Stimulated activated CD8-positive, alpha-beta memory T cell treated with anti-CD3 and anti-CD28 coated beads, Interleukin-4, amount 100 ng/mL, for 24 hours (primary cell): Measurements from ENCODE around the gene APBA2.

Experiments used
- DNase-seq: peaks from one replicate; pipeline ENCODE4 v3.0.0-alpha.2; 2020; ENCODE audit warnings: low read depth

Gene APBA2

GRCh38 chr15:29103824-29104565 is 218.2 kb downstream of the APBA2 start:
- DNase-seq, result peak; percentile 38

GRCh38 chr15:29104566-29104880 is 218.7 kb downstream of the APBA2 start:
- DNase-seq, result no peak

DNA sequence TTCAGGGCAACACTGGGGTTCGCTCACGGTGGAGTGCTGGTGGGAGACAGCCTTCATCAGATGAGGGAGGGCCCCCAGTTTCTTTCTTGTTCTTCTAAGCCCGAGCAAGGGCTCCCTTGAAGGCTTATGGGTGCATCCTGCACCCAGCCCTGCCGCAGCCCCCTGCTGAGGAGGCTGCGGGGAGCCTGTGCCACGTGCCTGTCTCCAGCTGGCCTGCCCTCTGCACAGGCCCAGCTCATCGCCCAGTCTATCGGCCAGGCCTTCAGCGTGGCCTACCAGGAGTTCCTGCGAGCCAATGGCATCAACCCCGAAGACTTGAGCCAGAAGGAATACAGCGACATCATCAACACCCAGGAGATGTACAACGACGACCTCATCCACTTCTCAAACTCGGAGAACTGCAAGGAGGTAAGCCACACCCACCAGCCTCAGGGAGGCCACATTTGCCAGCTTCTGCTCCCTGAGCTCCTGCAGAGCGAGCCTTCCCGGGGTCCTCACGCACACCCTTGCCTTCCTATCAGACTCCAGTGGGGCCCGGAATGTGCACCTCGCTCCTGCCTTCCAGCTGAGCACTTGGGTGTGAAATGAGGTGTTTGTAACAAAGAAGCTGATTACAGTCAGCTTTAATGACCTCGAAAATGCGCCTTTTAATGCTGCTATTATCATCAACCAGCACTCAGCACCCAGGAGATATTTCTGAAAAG is 219.5 kb downstream of the APBA2 start:
- DNase-seq, result no peak

- no peak for DNase-seq
Measured at GRCh38 chr15:29106116-29106515, 220.3 kb downstream of the APBA2 start.

- no peak for DNase-seq
Measured at GRCh38 chr15:29106551-29107290, 220.9 kb downstream of the APBA2 start.

GRCh38 chr15:29107291-29107890 is 221.6 kb downstream of the APBA2 start:
- DNase-seq, result no peak

- no peak for DNase-seq
Measured at GRCh38 chr15:29107971-29108645, 222.3 kb downstream of the APBA2 start.

- no peak for DNase-seq
Measured at GRCh38 chr15:29109762-29110161, 224.0 kb downstream of the APBA2 start.

DNA sequence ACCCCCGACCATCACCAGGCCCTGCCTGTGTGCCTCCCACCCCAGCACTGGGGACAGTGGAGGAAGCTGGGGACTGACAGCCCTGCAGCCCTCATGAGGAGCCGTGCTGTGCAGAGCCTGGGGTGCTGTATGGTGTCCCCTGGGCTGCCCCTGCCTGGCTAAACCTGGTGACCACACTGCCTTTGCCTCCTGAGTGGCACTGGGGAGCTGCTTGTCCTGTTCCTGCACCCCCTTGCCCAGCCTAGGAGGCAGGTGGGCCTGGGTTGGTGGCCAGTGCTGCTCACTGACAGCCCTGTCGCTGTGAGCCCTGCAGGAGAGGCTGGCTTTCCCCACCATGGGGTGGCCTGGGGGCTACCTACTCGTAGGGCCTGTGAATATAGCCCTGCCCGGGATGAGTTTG is 224.4 kb downstream of the APBA2 start:
- DNase-seq, result no peak

GRCh38 chr15:29110733-29111132 is 225.0 kb downstream of the APBA2 start:
- no peak for DNase-seq

GRCh38 chr15:29111705-29112281 is 226.0 kb downstream of the APBA2 start:
- no peak for DNase-seq

DNA sequence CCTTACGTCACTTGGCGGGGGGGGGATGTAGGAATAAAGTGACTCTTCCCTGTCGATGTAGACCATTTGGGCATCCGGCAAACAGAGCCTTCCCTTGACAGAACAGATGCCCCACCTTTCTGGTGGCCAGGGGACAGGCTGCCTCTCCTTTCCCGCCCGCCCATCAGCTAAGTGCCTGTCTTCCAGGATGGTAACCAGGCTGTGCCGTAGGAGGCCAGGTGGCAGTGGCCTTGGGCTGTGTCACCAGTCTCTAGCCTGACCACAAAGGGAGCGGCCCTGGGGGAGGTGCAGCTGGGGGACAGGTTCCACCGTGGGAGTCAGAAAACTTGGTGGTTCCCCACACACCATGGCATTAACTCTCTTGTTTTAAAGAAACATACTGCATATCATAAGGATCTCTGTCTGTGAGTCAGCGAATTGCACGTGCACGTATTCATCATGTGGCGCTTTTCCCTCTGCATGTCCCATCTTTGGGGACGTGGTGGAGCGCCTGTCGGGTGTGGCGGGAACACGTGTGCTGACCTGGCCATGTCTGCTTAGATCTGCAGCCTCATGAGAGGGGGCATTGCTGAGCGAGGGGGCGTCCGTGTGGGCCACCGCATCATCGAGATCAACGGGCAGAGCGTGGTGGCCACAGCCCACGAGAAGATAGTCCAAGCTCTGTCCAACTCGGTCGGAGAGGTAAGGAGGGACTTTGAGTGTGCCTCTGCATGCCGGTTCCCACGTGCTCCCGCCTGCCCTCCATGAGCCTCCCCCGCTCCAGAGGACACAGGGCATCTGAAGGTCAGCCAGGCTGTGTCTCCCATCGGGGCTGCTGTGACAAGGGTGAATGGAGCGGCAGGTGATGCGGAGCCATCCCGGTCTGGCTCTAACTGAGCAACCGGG is 227.8 kb downstream of the APBA2 start:
- no peak for DNase-seq

DNA sequence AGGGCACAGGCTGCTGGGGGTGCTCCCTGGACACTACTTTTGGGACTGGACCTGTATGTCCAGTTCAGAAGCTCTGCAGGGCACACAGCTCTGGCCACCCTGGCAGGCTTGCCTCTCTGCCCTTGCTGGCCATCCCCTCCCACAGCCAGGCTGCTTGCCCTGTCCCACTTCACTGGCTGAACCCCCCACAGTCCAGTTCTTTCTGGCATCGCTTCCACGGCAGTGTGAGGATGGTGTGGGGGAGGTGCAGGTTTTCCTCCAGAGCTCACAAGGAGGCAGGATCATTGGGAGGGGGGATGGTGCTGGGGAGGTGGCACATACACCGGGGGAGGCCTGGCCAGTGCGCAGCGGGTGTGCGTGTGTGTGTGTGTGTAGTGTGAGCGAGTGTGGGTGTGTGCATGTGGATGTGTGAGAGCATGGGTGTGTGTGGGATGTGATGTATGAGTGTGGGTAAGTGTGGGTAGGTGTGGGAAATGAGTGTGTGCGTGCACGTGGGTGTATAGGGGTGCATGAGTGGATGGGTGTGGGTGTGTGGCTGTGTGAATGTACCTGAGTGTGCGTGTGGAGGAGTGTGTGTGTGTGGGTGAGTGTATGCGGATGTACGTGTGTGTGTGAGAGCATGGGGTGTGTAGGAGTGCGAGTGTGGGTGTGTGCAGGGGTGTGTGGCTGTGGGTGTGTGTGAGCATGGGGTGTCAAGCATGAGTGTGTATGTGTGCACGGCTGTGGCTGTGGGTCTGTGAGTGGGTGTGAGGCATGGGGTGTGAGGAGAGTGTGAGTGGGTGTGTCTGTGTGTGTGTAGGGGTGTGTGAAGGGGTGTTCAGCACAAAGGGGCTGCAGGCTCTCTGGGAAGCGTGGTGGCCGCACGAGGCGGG is 228.7 kb downstream of the APBA2 start:
- DNase-seq, result no peak

DNA sequence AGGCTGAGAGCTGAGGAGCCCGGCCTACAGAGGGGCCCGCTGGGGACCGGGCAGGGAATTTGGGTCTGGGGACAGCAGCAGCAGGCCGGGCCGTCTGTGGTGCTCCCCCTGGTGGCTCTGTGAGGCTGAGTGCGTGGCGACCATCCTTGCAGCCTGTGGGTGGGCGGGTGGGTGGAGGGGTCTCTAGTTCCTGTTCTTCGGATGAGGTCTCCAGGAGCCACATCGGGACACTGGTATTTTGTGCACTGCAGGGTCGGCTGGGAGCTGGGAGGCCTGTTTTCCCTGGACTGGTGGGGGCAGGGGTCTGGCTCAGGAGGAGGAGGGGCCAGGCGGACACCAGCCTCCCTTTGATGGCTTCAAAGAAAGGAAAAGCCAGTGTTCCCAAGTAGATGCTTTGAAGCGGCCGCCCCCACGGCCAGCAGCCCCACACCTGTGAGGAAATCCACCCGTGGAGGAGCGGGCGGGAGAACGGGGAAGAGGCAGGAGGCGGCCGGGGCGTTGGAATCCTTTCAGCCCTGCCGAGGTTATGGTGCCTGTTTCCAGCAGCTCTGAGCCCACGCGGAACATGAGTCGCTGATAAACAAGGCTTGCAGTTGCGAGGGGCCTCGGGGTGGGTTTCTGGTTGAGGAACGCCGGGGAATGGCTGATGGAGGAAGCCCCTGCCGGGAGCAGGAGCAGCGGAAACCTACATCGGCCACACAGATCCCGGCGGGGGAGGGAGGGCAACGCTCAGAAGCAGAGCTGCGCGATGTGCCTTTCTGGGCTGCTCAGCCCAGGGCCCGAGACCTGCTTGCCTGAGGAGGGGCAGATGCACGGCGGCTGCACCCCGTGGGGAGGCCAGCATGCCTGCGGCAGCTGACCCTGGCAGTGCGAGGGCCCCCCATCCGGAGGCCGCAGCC is 229.6 kb downstream of the APBA2 start:
- DNase-seq, result no peak

GRCh38 chr15:29116970-29117700 is 231.4 kb downstream of the APBA2 start:
- DNase-seq, result no peak

GRCh38 chr15:29117778-29118177 is 232.0 kb downstream of the APBA2 start:
- no peak for DNase-seq

- DNase-seq, result no peak
Measured at GRCh38 chr15:29119847-29120246, 234.1 kb downstream of the APBA2 start.
